Heart left ventricle (tissue), 16 donors: ENCODE measurements around the gene PRSS21. TPM values are rescaled to one million over a fixed set of nuclear protein-coding genes. Genes with fewer than 3 reads are reported as not detected.

Experiments
- ATAC-seq, 4 donors: fragments of 200-7000 bp; cut with Tn5 transposase; one replicate each; pipeline ENCODE4 v1.9.1; 2020 to 2022; ENCODE audit warnings: moderate library complexity in 4 of 4, mild to moderate bottlenecking in 3 of 4, moderate number of reproducible peaks in 1 of 4
- DNase-seq, 5 donors: peaks; one replicate each; pipeline ENCODE4 v3.0.0-alpha.2; 2020
- H3K27ac ChIP-seq, 12 donors: fragments of 200-600 bp; sonication (generic) in 4 of 12; one replicate each; pipeline versions ENCODE4 v1.5.0 to v1.8.0; 2016 to 2022; ENCODE audit warnings: mild to moderate bottlenecking in 2 of 12
- H3K27me3 ChIP-seq, 9 donors: fragments of 200-600 bp; sonication (generic) in 2 of 9; one replicate each; pipeline versions ENCODE4 v1.5.1 to v1.8.0; 2016 to 2022; ENCODE audit warnings: mild to moderate bottlenecking in 3 of 9
- H3K36me3 ChIP-seq, 9 donors: fragments of 200-600 bp; sonication (generic) in 2 of 9; one replicate each; pipeline versions ENCODE4 v1.5.0 to v1.8.0; 2018 to 2022; ENCODE audit warnings: mild to moderate bottlenecking in 2 of 9
- H3K4me1 ChIP-seq, 12 donors: fragments of 200-600 bp; sonication (generic) in 4 of 12; one replicate each; pipeline versions ENCODE4 v1.5.0 to v1.8.0; 2016 to 2022; ENCODE audit warnings: mild to moderate bottlenecking in 3 of 12
- H3K4me3 ChIP-seq, 12 donors: fragments of 200-600 bp; sonication (generic) in 4 of 12; one replicate each; pipeline versions ENCODE4 v1.5.0 to v1.8.0; 2017 to 2022; ENCODE audit warnings: mild to moderate bottlenecking in 9 of 12, moderate library complexity in 4 of 12
- H3K9me3 ChIP-seq, 12 donors: fragments of 200-600 bp; sonication (generic) in 4 of 12; one replicate each; pipeline versions ENCODE4 v1.5.0 to v1.8.0; 2016 to 2022; ENCODE audit warnings: mild to moderate bottlenecking in 1 of 12
- CTCF ChIP-seq, 12 donors: fragments of 200-600 bp; sonication (generic) in 4 of 12; IDR thresholded peaks; one replicate each; pipeline versions ENCODE4 v1.5.0 to v1.8.0; 2018 to 2022; ENCODE audit warnings: antibody characterized with exemption in 12 of 12, mild to moderate bottlenecking in 5 of 12
- POLR2A ChIP-seq, 2 donors: fragments of 450-650 bp; IDR thresholded peaks; one replicate each; pipeline ENCODE4 v1.6.1; 2017; ENCODE audit warnings: antibody characterized with exemption in 2 of 2, mild to moderate bottlenecking in 2 of 2, moderate library complexity in 2 of 2
- WGBS, 4 donors: extraction: QIAGEN DNeasy Blood & Tissue Kit in 2 of 4; methylation state at CpG; one replicate each; pipeline versions ENCODE4 v1.1.5 to v1.1.7; 2013 to 2018; 5-methylcytosine and 5-hydroxymethylcytosine counted together
- intact Hi-C, 10 donors: fragments of 100-400 bp; cut with DNase I; formaldehyde crosslinking; loops; one replicate each; pipeline versions ENCODE4 v1.11.1 to v1.14.2; 2022
- polyA plus RNA-seq, 2 donors: library from polyadenylated mRNA; stranded (reverse); fragments of 200-250 nt; gene quantifications; one replicate each; pipeline ENCODE4 v1.2.3, GENCODE V29; 2013
- total RNA-seq, 9 donors: library from RNA; depleted of rRNA in 2 of 9; stranded (reverse); fragments of >200 nt in 2 of 9; fragmentation: NEBNext Ultra II Directional in 3 of 9; extraction: Animal tissue kit (Norgen Biotek cat#: 25700) in 3 of 9; gene quantifications; one replicate each; pipeline versions ENCODE4 v1.1.0 to v1.2.4, GENCODE V29; 2016 to 2023
- donor health status: ischemic (EF 13 %, LVEDD 7.1; RV severe dilation, severe dysfunction).
- donor health status: healthy with polysubstance abuse.
- donor health status: DM: no; HTN: yes; CAD: no.
- donor health status: DM: no; HTN: no; CAD: no.
- donor health status: ischemic (EF 25% LVEDD 6.9; RV normal size, moderate dysfunction).
- donor health status: ischemic (EF 25% LVEDD 5.7; RV mildly dilated, moderate dysfunction).
- donor health status: healthy.
- donor health status: DM: yes; HTN: yes; CAD: no.
- donor health status: ischemic (EF 35%, LVEDD 5.7; RV mildly dilated, moderate dysfunction).
- donor health status: nonischemic (EF 11% LVEDD 7.7; RV severe dilation, severe dysfunction).
- donor health status: DM: yes; HTN: yes; CAD: no.
- donor health status: PGD.
- donor health status: ischemic (EF 29% LVEDD 5.4; RV normal size, mild dysfunction).
- donor health status: nonischemic (EF 23%, LVEDD 6.1; RV moderate dilation, normal function).

PRSS21 gene
- total and polyA plus RNA-seq, 11 donors: not detected

- H3K4me3 ChIP-seq: peak overlapping the region in 9 of 12 donors; percentile 4 to 45 (median 26)
- H3K27ac ChIP-seq: peak overlapping the region in 3 of 12 donors; percentile 37 to 60 (median 49)
- H3K36me3 ChIP-seq: no peaks in the 10 kb centered on the region
- peak; percentile 19 to 83 (median 54) for ATAC-seq
- peaks cover 0 to 26% (median 9%) of the 10 kb centered on the region in 12 donors for H3K4me1 ChIP-seq
- H3K9me3 ChIP-seq: no peaks in the 10 kb centered on the region
- intact Hi-C loops: loop anchor here in 1 of 10 donors (1.0 kb wide), 1 partner anchor 26 kb away; no protein-coding TSS in a partner anchor
- TF ChIP-seq POLR2A (IDR thresholded peaks at IDR 0.05): no peak
- peak; percentile 24 to 68 (median 56) for TF ChIP-seq CTCF (IDR thresholded peaks at IDR 0.05)
- WGBS, 4 donors: 27 to 36% (median 31%) methylated on average over 20 to 40 of the region's 40 CpGs
- peaks cover 0 to 1% (median 0%) of the 10 kb centered on the region in 9 donors for H3K27me3 ChIP-seq
- peak; percentile 35 to 81 (median 57) for DNase-seq
Observed at GRCh38 chr16:2842340-2843000, 25.4 kb downstream of the PRSS21 start.

DNA sequence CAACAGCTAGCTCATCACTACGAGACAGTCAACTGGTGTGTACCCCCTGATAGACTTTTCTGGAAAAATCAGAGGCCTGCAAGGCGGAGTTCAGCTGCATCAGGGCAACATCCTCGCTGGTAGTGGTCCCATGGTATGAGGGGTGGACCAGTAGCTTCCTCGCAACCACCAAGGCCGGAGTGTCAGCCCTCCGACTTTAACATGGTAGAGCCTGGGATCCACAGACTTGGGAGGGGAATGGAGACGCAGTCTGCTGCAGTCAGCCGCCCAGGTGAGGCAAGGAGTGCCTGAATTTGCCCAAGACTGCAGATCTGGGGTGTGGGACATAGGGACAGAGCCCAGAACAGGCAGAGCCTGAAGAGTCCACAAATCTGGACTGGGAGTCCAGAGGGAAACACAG lies 26.5 kb downstream of the PRSS21 start:
- TF ChIP-seq CTCF (IDR thresholded peaks at IDR 0.05) (no peak), POLR2A (IDR thresholded peaks at IDR 0.05) (no peak)
- Histone ChIP-seq H3K4me1 (peaks cover 0 to 26% (median 9%) of the 10 kb centered on the region in 12 donors), H3K36me3 (no peaks in the 10 kb centered on the region), H3K4me3 (no peak overlapping the region), H3K27me3 (peaks cover 0 to 10% (median 4%) of the 10 kb centered on the region in 9 donors), H3K27ac (no peak overlapping the region), H3K9me3 (peaks cover 0 to 7% (median 0%) of the 10 kb centered on the region in 12 donors)
- ATAC-seq: no peak
- intact Hi-C loops: no loop called here
- WGBS, 4 donors: 84 to 89% (median 87%) methylated on average over 8 of the region's 8 CpGs
- no peak for DNase-seq

DNA sequence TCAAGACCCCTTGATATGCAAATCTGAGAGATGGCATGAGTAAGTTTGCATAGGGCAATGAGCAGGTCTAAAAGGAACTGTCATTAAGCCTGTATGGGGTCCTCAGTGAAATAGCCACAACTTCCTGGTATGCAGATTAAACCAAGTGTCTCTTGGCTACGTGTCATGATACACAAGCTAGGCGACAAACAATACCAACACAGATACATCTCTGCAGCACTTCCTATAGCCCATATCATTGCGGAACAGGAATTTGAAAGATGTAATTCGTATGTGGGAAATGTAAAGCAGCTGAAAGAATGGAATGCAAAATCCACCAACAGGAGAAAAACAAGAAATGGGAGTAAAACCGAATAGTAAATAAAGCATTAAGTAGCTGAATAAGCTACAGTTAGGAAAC lies 28.1 kb downstream of the PRSS21 start:
- H3K27me3 ChIP-seq: peaks cover 0 to 21% (median 6%) of the 10 kb centered on the region in 9 donors

More for the DNA sequence above, 28.1 kb downstream of the PRSS21 start:
- H3K27ac ChIP-seq: no peak overlapping the region
- ATAC-seq: no peak
- DNase-seq: no peak
- peaks cover 0 to 7% (median 0%) of the 10 kb centered on the region in 12 donors for H3K9me3 ChIP-seq
- no peak overlapping the region for H3K4me3 ChIP-seq
- TF ChIP-seq CTCF (IDR thresholded peaks at IDR 0.05): no peak
- no peak for TF ChIP-seq POLR2A (IDR thresholded peaks at IDR 0.05)
- H3K36me3 ChIP-seq: no peaks in the 10 kb centered on the region
- intact Hi-C loops: no loop called here
- peaks cover 0 to 22% (median 9%) of the 10 kb centered on the region in 12 donors for H3K4me1 ChIP-seq
- WGBS, 4 donors: 65 to 74% (median 67%) methylated on average over 5 of the region's 5 CpGs
